Immature natural killer cell (primary cell): Measurements from ENCODE around the gene PLEKHG4. TPM values are rescaled to one million over a fixed set of nuclear protein-coding genes. Genes with fewer than 3 reads are reported as not detected.

Experiments
- DNase-seq, 3 donors: peaks; one replicate each; pipeline ENCODE4 v3.0.0; 2022; ENCODE audit warnings: mixed read lengths in 1 of 3
- H3K27ac Mint-ChIP-seq, 6 donors: one replicate each; pipeline ENCODE4 v1.8.0; 2020; ENCODE audit warnings: mixed read lengths in 6 of 6, mild to moderate bottlenecking in 5 of 6, inconsistent platforms in 4 of 6, moderate library complexity in 3 of 6
- H3K27me3 Mint-ChIP-seq, 3 donors: one replicate each; pipeline ENCODE4 v1.8.0; 2020 to 2021; ENCODE audit warnings: low read depth in 3 of 3, mild to moderate bottlenecking in 3 of 3, mixed read lengths in 3 of 3, moderate library complexity in 3 of 3, inconsistent platforms in 1 of 3
- H3K36me3 Mint-ChIP-seq, 3 donors: one replicate each; pipeline ENCODE4 v1.8.0; 2020; ENCODE audit warnings: mixed read lengths in 3 of 3, inconsistent platforms in 2 of 3, mild to moderate bottlenecking in 2 of 3
- H3K4me1 Mint-ChIP-seq, 2 donors: one replicate each; pipeline ENCODE4 v1.8.0; 2020; ENCODE audit warnings: inconsistent platforms in 2 of 2, mild to moderate bottlenecking in 2 of 2, mixed read lengths in 2 of 2, moderate library complexity in 1 of 2
- H3K4me3 Mint-ChIP-seq, 5 donors: one replicate each; pipeline ENCODE4 v1.8.0; 2020; ENCODE audit warnings: mild to moderate bottlenecking in 5 of 5, mixed read lengths in 5 of 5, inconsistent platforms in 3 of 5, moderate library complexity in 3 of 5
- H3K9me3 Mint-ChIP-seq, 6 donors: one replicate each; pipeline ENCODE4 v1.8.0; 2020; ENCODE audit warnings: mild to moderate bottlenecking in 6 of 6, mixed read lengths in 6 of 6, inconsistent platforms in 4 of 6, moderate library complexity in 3 of 6
- polyA plus RNA-seq, 3 donors: library from polyadenylated mRNA; unstranded; fragments of 300-500 nt; fragmentation: Illumina TruSeq; gene quantifications; one replicate each; pipeline ENCODE4 v1.2.3, GENCODE V29; 2021

PLEKHG4 gene
- polyA plus RNA-seq, 3 donors from 2014 or later: 3.7 to 8.1 (median 5.3) TPM

DNA sequence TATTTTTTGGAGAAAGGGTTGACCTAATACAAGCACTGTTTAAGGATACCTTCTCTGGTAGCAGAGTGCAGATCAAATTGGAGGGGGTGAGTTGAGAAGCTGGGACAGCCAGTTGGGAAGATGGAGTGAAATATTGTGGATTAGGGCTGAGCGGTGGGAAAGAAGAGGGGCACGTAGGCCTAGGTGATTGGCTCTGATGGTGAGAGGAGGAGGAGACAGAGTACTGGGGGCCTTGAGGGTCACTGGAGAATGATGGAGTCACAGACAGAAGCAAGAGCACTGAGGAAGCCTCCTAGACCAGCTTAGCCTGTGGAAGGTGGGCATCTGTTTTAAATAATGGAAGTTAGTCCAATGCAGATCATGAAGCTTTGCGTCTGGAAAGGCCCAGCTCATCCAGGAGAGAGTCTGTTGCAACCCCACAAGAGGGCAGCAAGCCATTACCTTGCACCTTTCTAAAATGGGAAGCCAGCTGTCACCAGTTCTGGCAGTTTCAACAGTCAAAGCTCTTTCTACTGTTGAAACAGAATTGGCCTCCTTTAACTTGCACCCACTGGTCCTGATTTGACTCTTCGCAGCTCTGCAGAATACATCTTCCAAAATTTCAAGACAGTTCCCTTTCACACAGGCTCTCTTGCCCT is 18.8 kb upstream of the PLEKHG4 start:
- Mint-ChIP-seq H3K4me1 (no peaks in the 10 kb centered on the region), H3K4me3 (no peak overlapping the region), H3K27me3 (peaks cover 2 to 16% (median 7%) of the 10 kb centered on the region in 3 donors), H3K36me3 (no peaks in the 10 kb centered on the region), H3K9me3 (no peaks in the 10 kb centered on the region), H3K27ac (no peak overlapping the region)
- DNase-seq: peak in 1 of 3 donors; percentile 22

- no peaks in the 10 kb centered on the region for H3K4me1 Mint-ChIP-seq
- no peak overlapping the region for H3K4me3 Mint-ChIP-seq
- H3K36me3 Mint-ChIP-seq: no peaks in the 10 kb centered on the region
- no peak for DNase-seq
- H3K27me3 Mint-ChIP-seq: peaks cover 2 to 16% (median 7%) of the 10 kb centered on the region in 3 donors
- H3K27ac Mint-ChIP-seq: no peak overlapping the region
- no peaks in the 10 kb centered on the region for H3K9me3 Mint-ChIP-seq
These were observed 16.1 kb upstream of the PLEKHG4 start for GRCh38 chr16:67263201-67263600.

GRCh38 chr16:67264277-67264676 is 15.1 kb upstream of the PLEKHG4 start:
- DNase-seq: no peak

GRCh38 chr16:67264866-67265265 is 14.5 kb upstream of the PLEKHG4 start:
- no peak overlapping the region for H3K27ac Mint-ChIP-seq
- no peaks in the 10 kb centered on the region for H3K9me3 Mint-ChIP-seq
- H3K27me3 Mint-ChIP-seq: peaks cover 2 to 16% (median 6%) of the 10 kb centered on the region in 3 donors
- H3K4me3 Mint-ChIP-seq: no peak overlapping the region
- H3K4me1 Mint-ChIP-seq: no peaks in the 10 kb centered on the region
- DNase-seq: no peak
- H3K36me3 Mint-ChIP-seq: no peaks in the 10 kb centered on the region

More at GRCh38 chr16:67264277-67264676, 15.1 kb upstream of the PLEKHG4 start:
- Mint-ChIP-seq H3K4me1 (no peaks in the 10 kb centered on the region), H3K36me3 (no peaks in the 10 kb centered on the region), H3K4me3 (no peak overlapping the region), H3K27me3 (peaks cover 2 to 16% (median 6%) of the 10 kb centered on the region in 3 donors), H3K9me3 (no peaks in the 10 kb centered on the region), H3K27ac (no peak overlapping the region)

GRCh38 chr16:67265834-67266233 is 13.5 kb upstream of the PLEKHG4 start:
- Mint-ChIP-seq H3K27me3 (peaks cover 2 to 16% (median 4%) of the 10 kb centered on the region in 3 donors), H3K4me3 (peak overlapping the region in 1 of 5 donors; percentile 43), H3K4me1 (no peaks in the 10 kb centered on the region), H3K36me3 (no peaks in the 10 kb centered on the region), H3K9me3 (no peaks in the 10 kb centered on the region), H3K27ac (no peak overlapping the region)
- no peak for DNase-seq

DNA sequence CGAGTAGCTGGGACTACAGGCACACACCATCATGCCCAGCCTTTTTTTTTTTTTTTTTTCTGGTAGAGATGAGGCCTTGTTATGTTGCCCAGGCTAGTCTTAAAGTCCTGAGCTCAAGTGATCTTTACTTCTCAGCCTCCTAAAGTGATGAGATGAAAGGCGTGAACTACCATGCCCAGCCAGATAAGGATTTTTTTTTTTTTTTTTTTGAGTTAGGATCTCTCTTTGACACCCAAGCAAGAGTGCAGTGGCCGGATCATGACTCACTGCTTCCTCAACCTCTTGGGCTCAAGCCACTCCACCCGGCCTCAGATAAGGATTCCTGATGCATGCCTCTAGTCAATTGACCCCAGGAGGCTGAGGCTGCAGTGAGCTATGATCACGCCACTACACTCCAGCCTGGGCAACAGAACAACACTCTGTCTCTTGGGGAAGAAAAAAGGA is 11.2 kb upstream of the PLEKHG4 start:
- Mint-ChIP-seq H3K27me3 (peaks cover 0 to 10% (median 2%) of the 10 kb centered on the region in 3 donors), H3K4me1 (no peaks in the 10 kb centered on the region), H3K9me3 (no peaks in the 10 kb centered on the region), H3K4me3 (no peak overlapping the region), H3K36me3 (no peaks in the 10 kb centered on the region), H3K27ac (no peak overlapping the region)
- no peak for DNase-seq

DNA sequence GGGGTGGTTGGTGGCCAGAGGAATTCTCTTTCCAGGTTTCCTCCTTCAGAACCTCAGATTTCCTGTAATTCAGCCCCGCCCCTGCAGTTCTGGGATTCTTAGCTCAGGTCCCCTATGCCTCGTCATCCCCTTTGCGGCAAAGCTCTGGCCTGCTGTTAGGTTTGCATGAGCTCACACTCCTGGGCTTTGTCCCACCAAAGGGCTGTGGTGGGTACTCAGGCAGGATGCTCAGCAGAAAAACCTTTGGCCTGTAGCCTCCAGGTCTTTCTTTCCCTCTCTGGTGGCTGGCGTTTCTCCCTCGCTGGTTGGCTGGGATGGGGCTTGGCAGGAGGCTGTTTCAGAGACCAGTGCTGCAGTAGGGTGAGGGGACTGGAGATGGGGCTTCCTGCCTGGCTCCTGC is 9.6 kb upstream of the PLEKHG4 start:
- H3K36me3 Mint-ChIP-seq: no peaks in the 10 kb centered on the region
- no peaks in the 10 kb centered on the region for H3K27me3 Mint-ChIP-seq
- H3K27ac Mint-ChIP-seq: no peak overlapping the region
- H3K9me3 Mint-ChIP-seq: no peaks in the 10 kb centered on the region
- no peak for DNase-seq
- H3K4me3 Mint-ChIP-seq: no peak overlapping the region
- H3K4me1 Mint-ChIP-seq: no peaks in the 10 kb centered on the region

- H3K27ac Mint-ChIP-seq: no peak overlapping the region
These were observed 8.4 kb upstream of the PLEKHG4 start for GRCh38 chr16:67270931-67271338.

GRCh38 chr16:67271446-67271845 is 7.9 kb upstream of the PLEKHG4 start:
- H3K27me3 Mint-ChIP-seq: no peaks in the 10 kb centered on the region
- H3K9me3 Mint-ChIP-seq: no peaks in the 10 kb centered on the region
- no peak for DNase-seq
- peaks cover 0 to 1% of the 10 kb centered on the region in 2 donors for H3K4me1 Mint-ChIP-seq
- no peak overlapping the region for H3K4me3 Mint-ChIP-seq
- peaks cover 0 to 2% (median 2%) of the 10 kb centered on the region in 3 donors for H3K36me3 Mint-ChIP-seq
- peak overlapping the region in 1 of 6 donors; percentile 22 for H3K27ac Mint-ChIP-seq

More at GRCh38 chr16:67270931-67271338, 8.4 kb upstream of the PLEKHG4 start:
- no peak for DNase-seq
- H3K36me3 Mint-ChIP-seq: no peaks in the 10 kb centered on the region
- H3K4me3 Mint-ChIP-seq: no peak overlapping the region
- H3K4me1 Mint-ChIP-seq: no peaks in the 10 kb centered on the region
- H3K9me3 Mint-ChIP-seq: no peaks in the 10 kb centered on the region
- H3K27me3 Mint-ChIP-seq: no peaks in the 10 kb centered on the region

- Mint-ChIP-seq H3K4me3 (no peak overlapping the region), H3K36me3 (peaks cover 0 to 5% (median 5%) of the 10 kb centered on the region in 3 donors), H3K27ac (peak overlapping the region in 2 of 6 donors; percentile 5 to 14), H3K27me3 (no peaks in the 10 kb centered on the region), H3K9me3 (no peaks in the 10 kb centered on the region), H3K4me1 (peaks cover 9 to 10% of the 10 kb centered on the region in 2 donors)
- DNase-seq: no peak
These were observed 4.0 kb upstream of the PLEKHG4 start for GRCh38 chr16:67275321-67275720.

- DNase-seq: no peak
- H3K36me3 Mint-ChIP-seq: peaks cover 0 to 5% (median 5%) of the 10 kb centered on the region in 3 donors
- no peaks in the 10 kb centered on the region for H3K9me3 Mint-ChIP-seq
- H3K27me3 Mint-ChIP-seq: no peaks in the 10 kb centered on the region
- peak overlapping the region in 4 of 5 donors; percentile 46 to 62 (median 51) for H3K4me3 Mint-ChIP-seq
- peak overlapping the region in 2 of 6 donors; percentile 26 to 30 for H3K27ac Mint-ChIP-seq
- peaks cover 9 to 10% of the 10 kb centered on the region in 2 donors for H3K4me1 Mint-ChIP-seq
These were observed 1.9 kb upstream of the PLEKHG4 start for GRCh38 chr16:67277294-67277998.

- DNase-seq: no peak
- Mint-ChIP-seq H3K36me3 (peaks cover 0 to 5% (median 5%) of the 10 kb centered on the region in 3 donors), H3K4me1 (peaks cover 9 to 10% of the 10 kb centered on the region in 2 donors), H3K9me3 (no peaks in the 10 kb centered on the region), H3K27me3 (no peaks in the 10 kb centered on the region), H3K27ac (peak overlapping the region in 3 of 6 donors; percentile 24 to 51 (median 29)), H3K4me3 (peak overlapping the region; percentile 76 to 82 (median 81))
These were observed 1.1 kb upstream of the PLEKHG4 start for GRCh38 chr16:67277999-67278772.

DNA sequence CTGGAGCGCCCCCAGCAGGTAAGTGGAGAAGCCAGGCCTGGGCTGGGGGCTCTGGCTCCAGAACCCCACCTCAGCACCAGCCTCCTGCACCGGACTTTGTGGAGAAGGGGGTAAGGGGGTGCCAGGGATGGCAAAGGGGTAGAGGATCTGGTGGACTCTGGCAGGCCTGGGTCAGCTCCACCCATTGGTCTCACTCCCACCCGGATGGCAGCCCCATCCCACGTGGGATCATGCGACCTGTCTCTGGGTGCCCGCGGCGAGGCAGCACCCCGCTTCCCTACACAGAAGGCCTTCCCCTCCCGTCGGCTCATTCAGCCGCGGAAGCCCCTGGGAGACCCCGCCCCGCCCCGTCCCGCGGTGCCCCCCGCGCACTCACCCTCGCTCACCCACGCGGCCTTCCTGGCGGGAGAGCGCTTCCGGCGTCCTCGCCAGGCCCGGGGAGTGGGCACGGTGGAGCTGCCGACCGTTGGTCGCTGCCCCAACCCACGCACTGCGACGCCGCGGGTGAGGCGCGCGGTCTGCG is 498 bp upstream of the PLEKHG4 start:
- no peaks in the 10 kb centered on the region for H3K9me3 Mint-ChIP-seq
- peaks cover 9 to 10% of the 10 kb centered on the region in 2 donors for H3K4me1 Mint-ChIP-seq
- H3K27me3 Mint-ChIP-seq: no peaks in the 10 kb centered on the region
- DNase-seq: no peak
- H3K4me3 Mint-ChIP-seq: peak overlapping the region; percentile 76 to 82 (median 81)
- peaks cover 0 to 8% (median 5%) of the 10 kb centered on the region in 3 donors for H3K36me3 Mint-ChIP-seq
- peak overlapping the region in 2 of 6 donors; percentile 51 to 71 for H3K27ac Mint-ChIP-seq
